ENCODE measurements around the gene MRPL43.

DNA sequence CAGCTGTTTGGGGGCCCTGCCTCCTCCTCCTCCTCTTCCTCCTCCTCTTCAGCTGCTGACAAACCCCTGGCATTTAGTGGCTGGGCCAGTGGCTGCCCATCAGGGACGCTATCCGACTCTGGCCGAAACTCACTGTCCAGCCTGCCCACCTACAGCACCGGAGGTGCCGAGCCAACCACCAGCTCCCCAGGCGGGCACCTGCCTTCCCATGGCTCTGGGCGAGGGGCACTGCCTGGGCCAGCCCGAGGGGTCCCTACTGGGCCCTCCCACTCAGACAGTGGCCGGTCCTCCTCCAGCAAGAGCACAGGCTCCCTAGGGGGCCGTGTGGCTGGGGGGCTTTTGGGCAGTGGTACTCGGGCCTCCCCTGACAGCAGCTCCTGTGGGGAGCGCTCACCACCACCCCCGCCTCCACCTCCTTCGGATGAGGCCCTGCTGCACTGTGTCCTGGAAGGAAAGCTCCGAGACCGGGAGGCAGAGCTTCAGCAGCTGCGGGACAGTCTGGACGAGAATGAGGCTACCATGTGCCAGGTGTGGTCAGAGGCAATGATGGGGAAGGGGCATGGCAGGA, 16.4 kb upstream of the MRPL43 start:
- TF ChIP-seq POLR2A (IDR thresholded peaks at IDR 0.05) = no peak
- TF ChIP-seq, protein P1, sequence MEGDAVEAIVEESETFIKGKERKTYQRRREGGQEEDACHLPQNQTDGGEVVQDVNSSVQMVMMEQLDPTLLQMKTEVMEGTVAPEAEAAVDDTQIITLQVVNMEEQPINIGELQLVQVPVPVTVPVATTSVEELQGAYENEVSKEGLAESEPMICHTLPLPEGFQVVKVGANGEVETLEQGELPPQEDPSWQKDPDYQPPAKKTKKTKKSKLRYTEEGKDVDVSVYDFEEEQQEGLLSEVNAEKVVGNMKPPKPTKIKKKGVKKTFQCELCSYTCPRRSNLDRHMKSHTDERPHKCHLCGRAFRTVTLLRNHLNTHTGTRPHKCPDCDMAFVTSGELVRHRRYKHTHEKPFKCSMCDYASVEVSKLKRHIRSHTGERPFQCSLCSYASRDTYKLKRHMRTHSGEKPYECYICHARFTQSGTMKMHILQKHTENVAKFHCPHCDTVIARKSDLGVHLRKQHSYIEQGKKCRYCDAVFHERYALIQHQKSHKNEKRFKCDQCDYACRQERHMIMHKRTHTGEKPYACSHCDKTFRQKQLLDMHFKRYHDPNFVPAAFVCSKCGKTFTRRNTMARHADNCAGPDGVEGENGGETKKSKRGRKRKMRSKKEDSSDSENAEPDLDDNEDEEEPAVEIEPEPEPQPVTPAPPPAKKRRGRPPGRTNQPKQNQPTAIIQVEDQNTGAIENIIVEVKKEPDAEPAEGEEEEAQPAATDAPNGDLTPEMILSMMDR (IDR thresholded peaks at IDR 0.05) = no peak
- no peak for TF ChIP-seq POLR2AphosphoS5 (IDR thresholded peaks at IDR 0.05)
